Left ventricle myocardium inferior (tissue), 1 donor: ENCODE data around the gene SAMMSON. TPM values are rescaled to one million over a fixed set of nuclear protein-coding genes. Genes with fewer than 3 reads are reported as not detected.

Experiments
- DNase-seq: peaks from one replicate; pipeline ENCODE4 v3.0.0-alpha.2; 2020
- H3K27ac ChIP-seq: fragments of 200-600 bp; replicated peaks from 2 replicates; pipeline ENCODE4 v1.8.0; 2021
- H3K27me3 ChIP-seq: fragments of 200-600 bp; 2 replicates; pipeline ENCODE4 v1.8.0; 2021; ENCODE audit warnings: low read depth
- H3K36me3 ChIP-seq: fragments of 200-600 bp; 2 replicates; pipeline ENCODE4 v1.8.0; 2021
- H3K4me1 ChIP-seq: fragments of 200-600 bp; 2 replicates; pipeline ENCODE4 v1.8.0; 2021
- H3K4me3 ChIP-seq: fragments of 200-600 bp; 2 replicates; pipeline ENCODE4 v1.8.0; 2021; ENCODE audit warnings: mild to moderate bottlenecking, moderate library complexity
- H3K9me3 ChIP-seq: fragments of 200-600 bp; replicated peaks from 2 replicates; pipeline ENCODE4 v1.8.0; 2021
- CTCF ChIP-seq: fragments of 200-600 bp; IDR thresholded peaks from 2 replicates; pipeline ENCODE4 v1.8.0; 2021; ENCODE audit warnings: antibody characterized with exemption, mild to moderate bottlenecking, borderline replicate concordance
- intact Hi-C: fragments of 100-400 bp; cut with micrococcal nuclease; formaldehyde crosslinking; loops from one replicate; pipeline ENCODE4 v1.11.0; 2022
- total RNA-seq: library from RNA; stranded (reverse); fragmentation: NEBNext Ultra II Directional; extraction: Animal tissue kit (Norgen Biotek cat#: 25700); gene quantifications from one replicate; pipeline ENCODE4 v1.2.1, GENCODE V29; 2021
- donor health status: DM: no; HTN: yes; CAD: no; lungs with severe emphysema.

The SAMMSON gene
- total RNA-seq, 1 donor from 2014 or later, result not detected

DNA sequence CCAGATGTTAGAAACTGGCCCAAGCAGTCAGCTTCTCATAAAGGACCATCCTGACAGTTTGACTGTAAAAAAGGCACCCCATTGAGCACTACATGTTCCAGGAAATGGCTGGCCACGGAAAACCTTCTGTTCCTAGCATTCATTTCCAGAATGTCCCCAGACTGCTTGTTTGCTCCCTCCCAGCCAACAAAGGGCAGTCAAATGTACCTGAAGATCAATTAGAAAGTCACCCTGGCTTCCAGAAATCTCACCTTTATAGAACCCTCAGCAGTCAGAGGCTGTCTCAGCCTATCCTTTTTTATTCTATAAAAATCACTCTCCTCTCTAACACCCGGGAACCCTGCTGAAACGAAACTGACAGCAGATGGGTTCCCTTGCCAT lies 784 bp upstream of the SAMMSON start:
- Histone ChIP-seq H3K27ac (peak overlapping the region; percentile 28), H3K36me3 (no peaks in the 10 kb centered on the region), H3K9me3 (peaks cover 6% of the 10 kb centered on the region), H3K27me3 (no peaks in the 10 kb centered on the region), H3K4me3 (peak overlapping the region; percentile 42), H3K4me1 (no peaks in the 10 kb centered on the region)
- TF ChIP-seq CTCF, result no peak
- intact Hi-C loops, result no loop called here
- DNase-seq, result no peak

DNA sequence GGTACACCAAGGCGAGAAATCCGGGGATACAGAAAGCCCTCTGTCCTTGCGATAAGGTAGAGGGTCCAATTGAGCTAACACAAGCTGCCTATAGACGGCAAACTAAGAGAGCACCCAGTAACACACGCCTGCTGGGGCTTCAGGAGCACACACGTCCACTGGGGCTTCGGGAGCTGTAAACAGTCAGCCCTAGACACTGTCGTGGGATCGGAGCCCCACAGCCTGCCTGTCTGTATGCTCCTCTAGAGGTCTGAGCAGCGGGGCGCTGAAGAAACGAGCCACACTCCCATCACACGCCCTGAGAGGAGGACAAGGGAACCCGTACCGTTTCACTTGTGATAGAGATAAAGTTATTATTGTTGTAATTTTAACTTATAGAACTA lies 486 bp downstream of the SAMMSON start:
- H3K4me1 ChIP-seq, result no peaks in the 10 kb centered on the region
- DNase-seq, result no peak
- no peak overlapping the region for H3K4me3 ChIP-seq
- H3K9me3 ChIP-seq, result peaks cover 6% of the 10 kb centered on the region
- TF ChIP-seq CTCF, result no peak
- no peaks in the 10 kb centered on the region for H3K27me3 ChIP-seq
- no peak overlapping the region for H3K27ac ChIP-seq
- intact Hi-C loops, result no loop called here
- no peaks in the 10 kb centered on the region for H3K36me3 ChIP-seq

- Histone ChIP-seq H3K36me3 (no peaks in the 10 kb centered on the region), H3K27me3 (no peaks in the 10 kb centered on the region), H3K9me3 (peaks cover 6% of the 10 kb centered on the region), H3K4me3 (no peak overlapping the region), H3K27ac (no peak overlapping the region), H3K4me1 (no peaks in the 10 kb centered on the region)
- TF ChIP-seq CTCF, result no peak
- no peak for DNase-seq
- intact Hi-C loops, result no loop called here
Measured at GRCh38 chr3:70000563-70001081, 1.1 kb downstream of the SAMMSON start.

- Histone ChIP-seq H3K4me3 (no peak overlapping the region), H3K27me3 (no peaks in the 10 kb centered on the region), H3K27ac (no peak overlapping the region), H3K4me1 (no peaks in the 10 kb centered on the region), H3K9me3 (peaks cover 13% of the 10 kb centered on the region), H3K36me3 (no peaks in the 10 kb centered on the region)
- intact Hi-C loops, result no loop called here
- no peak for DNase-seq
- TF ChIP-seq CTCF, result no peak
Measured at GRCh38 chr3:70003119-70003518, 3.6 kb downstream of the SAMMSON start.

DNA sequence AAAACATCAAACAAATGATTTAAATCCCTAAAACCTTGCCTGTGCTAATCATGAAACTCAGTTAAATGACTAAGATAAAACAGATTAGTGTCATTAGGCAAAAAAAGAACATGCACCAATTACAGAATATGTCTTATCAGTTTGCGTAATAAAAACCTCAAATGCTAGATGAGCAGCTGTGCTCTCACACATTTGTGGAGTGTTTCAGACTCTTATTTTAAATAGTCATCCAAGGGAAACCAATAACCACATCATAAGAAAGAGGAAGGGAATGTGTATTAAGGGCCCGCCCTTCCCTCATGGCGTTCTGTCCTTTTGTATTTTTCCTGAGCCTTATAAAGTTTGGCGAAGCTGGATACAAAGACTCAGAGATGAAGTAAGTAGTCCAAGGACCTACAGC lies 6.6 kb downstream of the SAMMSON start:
- Histone ChIP-seq H3K4me1 (no peaks in the 10 kb centered on the region), H3K36me3 (no peaks in the 10 kb centered on the region), H3K27ac (no peak overlapping the region), H3K9me3 (peaks cover 13% of the 10 kb centered on the region), H3K27me3 (no peaks in the 10 kb centered on the region), H3K4me3 (no peak overlapping the region)
- DNase-seq, result no peak
- no peak for TF ChIP-seq CTCF
- intact Hi-C loops, result no loop called here

DNA sequence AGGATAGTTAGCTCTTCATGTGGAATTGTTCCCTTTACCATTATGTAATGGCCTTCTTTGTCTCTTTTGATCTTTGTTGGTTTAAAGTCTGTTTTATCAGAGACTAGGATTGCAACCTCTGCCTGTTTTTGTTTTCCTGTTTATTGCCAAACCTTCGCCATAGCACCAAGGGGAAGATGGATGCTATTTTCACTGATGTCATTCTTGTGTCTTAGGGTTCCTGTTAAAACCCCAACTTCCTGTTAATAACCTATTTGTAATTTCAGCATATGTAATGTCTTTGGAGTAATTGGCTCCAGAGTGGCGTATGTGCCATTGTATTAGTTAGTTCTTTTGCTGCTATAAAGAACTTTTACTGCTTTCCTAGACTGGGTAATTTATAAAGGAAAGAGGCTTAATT lies 10.8 kb downstream of the SAMMSON start:
- TF ChIP-seq CTCF, result no peak
- Histone ChIP-seq H3K36me3 (no peaks in the 10 kb centered on the region), H3K4me3 (no peak overlapping the region), H3K4me1 (no peaks in the 10 kb centered on the region), H3K27me3 (no peaks in the 10 kb centered on the region), H3K9me3 (peaks cover 8% of the 10 kb centered on the region), H3K27ac (no peak overlapping the region)
- intact Hi-C loops, result no loop called here
- no peak for DNase-seq
